Non-pigmented ciliary epithelial cell (primary cell): ENCODE measurements around the gene DDX39A.
"Not testable (repeated sequence)": the region's sequence is repeated elsewhere in the genome, so short reads cannot be mapped to it uniquely, and the experiment has no call there.

Experiments used
- DNase-seq: peaks from one replicate; pipeline ENCODE4 v3.0.0-alpha.2; 2010; ENCODE audit warnings: low read depth

Gene DDX39A

GRCh38 chr19:14385492-14385891 lies 33.6 kb downstream of the DDX39A start:
- DNase-seq, result no peak

GRCh38 chr19:14383661-14384555 lies 35.2 kb downstream of the DDX39A start:
- DNase-seq, result no peak

GRCh38 chr19:14381689-14382474 lies 37.3 kb downstream of the DDX39A start:
- no peak for DNase-seq

GRCh38 chr19:14379294-14380065 lies 39.7 kb downstream of the DDX39A start:
- no peak for DNase-seq

GRCh38 chr19:14378890-14379289 lies 40.3 kb downstream of the DDX39A start:
- DNase-seq, result no peak

GRCh38 chr19:14377883-14378328 lies 41.2 kb downstream of the DDX39A start:
- DNase-seq, result no peak

- DNase-seq, result no peak
Measured at GRCh38 chr19:14375582-14376291, 43.4 kb downstream of the DDX39A start.

- no peak for DNase-seq
Measured at GRCh38 chr19:14375055-14375581, 44.0 kb downstream of the DDX39A start.

- not testable (repeated sequence) for DNase-seq
Measured at GRCh38 chr19:14374313-14374712, 44.8 kb downstream of the DDX39A start.

GRCh38 chr19:14372384-14373077 lies 46.6 kb downstream of the DDX39A start:
- not testable (repeated sequence) for DNase-seq

- DNase-seq, result no peak
Measured at GRCh38 chr19:14371301-14371821, 47.8 kb downstream of the DDX39A start.

- DNase-seq, result no peak
Measured at GRCh38 chr19:14370940-14371280, 48.2 kb downstream of the DDX39A start.

- no peak for DNase-seq
Measured at GRCh38 chr19:14370169-14370939, 48.8 kb downstream of the DDX39A start.

GRCh38 chr19:14369399-14370168 lies 49.6 kb downstream of the DDX39A start:
- no peak for DNase-seq

- DNase-seq, result no peak
Measured at GRCh38 chr19:14368011-14368513, 51.1 kb downstream of the DDX39A start.

- DNase-seq, result no peak
Measured at GRCh38 chr19:14367016-14367415, 52.1 kb downstream of the DDX39A start.

- no peak for DNase-seq
Measured at GRCh38 chr19:14366529-14366928, 52.6 kb downstream of the DDX39A start.

GRCh38 chr19:14364098-14364443 lies 55.1 kb downstream of the DDX39A start:
- not testable (repeated sequence) for DNase-seq
